ENCODE data around the gene CERS5.

GRCh38 chr12:50079771-50080170, 87.4 kb downstream of the CERS5 start:
- no peak for TF ChIP-seq USF1 (IDR thresholded peaks at IDR 0.05; ENCODE audit: borderline replicate concordance, extremely low read length, insufficient read depth, low read depth, low read length)
- no peak for TF ChIP-seq CTCF (IDR thresholded peaks at IDR 0.05 in 2 of 3, conservative IDR thresholded peaks at IDR 0.05 in 1 of 3; ENCODE audit: control insufficient read depth in 2 of 3, extremely low read depth in 1 of 3, insufficient read depth in 1 of 3, low read depth in 3 of 3, low read length in 3 of 3)
- TF ChIP-seq FOXM1 (IDR thresholded peaks at IDR 0.05; ENCODE audit: low read depth, low read length), result no peak
- TF ChIP-seq USF2 (IDR thresholded peaks at IDR 0.05; ENCODE audit: borderline replicate concordance, low read depth, low read length), result no peak
- TF ChIP-seq TAF1 (IDR thresholded peaks at IDR 0.05; ENCODE audit: borderline replicate concordance, low read depth, low read length), result no peak
- no peak for TF ChIP-seq POLR2A (IDR thresholded peaks at IDR 0.05; ENCODE audit: low read depth, low read length)
- no peak for TF ChIP-seq YBX1 (IDR thresholded peaks at IDR 0.05)
- TF ChIP-seq RELA (IDR thresholded peaks at IDR 0.05; ENCODE audit: borderline replicate concordance, partially characterized antibody), result no peak
- no peak for TF ChIP-seq NRF1 (conservative IDR thresholded peaks at IDR 0.05; ENCODE audit: low read depth, low read length)
- no peak for TF ChIP-seq GABPA (IDR thresholded peaks at IDR 0.05; ENCODE audit: low read depth)
- TF ChIP-seq ELK1 (IDR thresholded peaks at IDR 0.05; ENCODE audit: low read depth, low read length), result no peak
